HepG2 (cell line): ENCODE measurements around the gene PCDHGB6. TPM values are rescaled to one million over a fixed set of nuclear protein-coding genes. Genes with fewer than 3 reads are reported as not detected.

Experiments used
- ATAC-seq: fragments of 200-7000 bp; cut with Tn5 transposase; 3 replicates; pipeline ENCODE4 v1.9.1; 2020; ENCODE audit warnings: mild to moderate bottlenecking, moderate library complexity
- BruUV-seq: library from RNA; stranded (reverse); fragments of 400-500 nt; replicated peaks from 2 replicates; lab custom pipeline; 2021; lab: Mats Ljungman, UMichigan
- CTCF ChIA-PET: fragments of 300-600 bp; formaldehyde crosslinking; extraction: SDS; loops from one replicate; lab custom pipeline; 2021; ENCODE audit warnings: low total read pairs, inconsistent platforms, low intra/inter-chr PET ratio; lab: Yijun Ruan, JAX
- POLR2A ChIA-PET: fragments of 350-600 bp; sonication (Branson Sonifier 250); formaldehyde crosslinking; loops from one replicate; lab custom pipeline; 2020; ENCODE audit warnings: antibody characterized with exemption, inconsistent platforms; lab: Yijun Ruan, JAX
- DNase-seq: peaks from one replicate; pipeline ENCODE4 v3.0.0-alpha.2; 2015; ENCODE audit warnings: low spot score
- FAIRE-seq: peaks from 3 replicates; lab custom pipeline; 2011; peaks lifted over from hg19 to GRCh38; lab: Jason Lieb, UNC
- H2AFZ ChIP-seq: one replicate; pipeline ENCODE4 v1.6.1; 2011; ENCODE audit warnings: low read length, inconsistent platforms
- H3K27ac ChIP-seq: fragments of 300-600 bp; 3 replicates; pipeline ENCODE4 v1.8.0; 2011; ENCODE audit warnings: mixed run types, mild to moderate bottlenecking, mixed read lengths, low read length, inconsistent platforms; ENCODE audit not compliant: insufficient read depth; ENCODE audit errors: extremely low read length
- H3K27me3 ChIP-seq, 2 experiments: fragments of 200-600 bp in 1 of 2; 2 replicates in 1 of 2; 3 replicates in 1 of 2; pipeline versions ENCODE4 v1.6.0 to v1.8.0; 2011; ENCODE audit warnings: low read length in 2 of 2, mild to moderate bottlenecking in 2 of 2, moderate library complexity in 2 of 2, inconsistent platforms in 1 of 2; ENCODE audit not compliant: insufficient read depth in 2 of 2, control insufficient read depth in 1 of 2
- H3K36me3 ChIP-seq, 2 experiments: fragments of 200-600 bp in 1 of 2; replicated peaks in 1 of 2; 2 replicates in 1 of 2; 3 replicates in 1 of 2; pipeline versions ENCODE4 v1.5.1 to v1.8.0; 2011; ENCODE audit warnings: low read length in 2 of 2, inconsistent platforms in 1 of 2; ENCODE audit not compliant: insufficient read depth in 2 of 2, control insufficient read depth in 1 of 2
- H3K4me1 ChIP-seq: 2 replicates; pipeline ENCODE4 v1.5.1; 2012; ENCODE audit warnings: low read length, inconsistent platforms; ENCODE audit not compliant: insufficient read depth
- H3K4me2 ChIP-seq: 2 replicates; pipeline ENCODE4 v1.6.0; 2011; ENCODE audit warnings: low read depth, low read length, inconsistent platforms
- H3K4me3 ChIP-seq, 3 experiments: fragments of 200-600 bp in 1 of 3; sonication (generic), shearing (Covaris generic) in 1 of 3; replicated peaks in 1 of 3; 2 replicates each; pipeline ENCODE4 v1.5.1; 2011 to 2016; ENCODE audit warnings: low read length in 3 of 3, inconsistent platforms in 2 of 3, low read depth in 2 of 3, mild to moderate bottlenecking in 2 of 3, control low read depth in 1 of 3, mixed read lengths in 1 of 3; ENCODE audit not compliant: insufficient read depth in 1 of 3
- H3K79me2 ChIP-seq: one replicate; pipeline ENCODE4 v1.6.1; 2011; ENCODE audit warnings: low read length, inconsistent platforms; ENCODE audit not compliant: insufficient read depth
- H3K9ac ChIP-seq: 2 replicates; pipeline ENCODE4 v1.6.0; 2011; ENCODE audit warnings: mild to moderate bottlenecking, low read depth, low read length, inconsistent platforms; ENCODE audit not compliant: insufficient read depth
- H3K9me3 ChIP-seq: 2 replicates; pipeline ENCODE4 v1.5.1; 2012; ENCODE audit warnings: mild to moderate bottlenecking, low read length
- H4K20me1 ChIP-seq: 2 replicates; pipeline ENCODE4 v1.6.0; 2011; ENCODE audit warnings: inconsistent platforms, mild to moderate bottlenecking, low read length, moderate library complexity; ENCODE audit not compliant: insufficient read depth
- CBX5 ChIP-seq: sonication (generic); formaldehyde crosslinking; IDR thresholded peaks from 2 replicates; pipeline ENCODE4 v1.4.0; 2020; ENCODE audit warnings: missing genetic modification reagents, borderline replicate concordance
- CHCHD3 ChIP-seq: sonication (generic); formaldehyde crosslinking; IDR thresholded peaks from 2 replicates; pipeline ENCODE4 v1.8.0; 2022; ENCODE audit warnings: mild to moderate bottlenecking, missing genetic modification reagents, moderate library complexity
- CHD2 ChIP-seq: IDR thresholded peaks from 2 replicates; pipeline ENCODE4 v1.6.1; 2011; ENCODE audit warnings: low read depth, low read length, improper control_type of control experiment
- IKZF4 ChIP-seq: sonication (generic); formaldehyde crosslinking; IDR thresholded peaks from 2 replicates; pipeline ENCODE4 v1.5.1; 2020; ENCODE audit warnings: borderline replicate concordance, mild to moderate bottlenecking, low read depth, missing genetic modification reagents; ENCODE audit errors: not compliant biosample characterization
- JUN ChIP-seq: sonication (generic); formaldehyde crosslinking; IDR thresholded peaks from 2 replicates; pipeline ENCODE4 v1.4.0; 2020; ENCODE audit warnings: mild to moderate bottlenecking, missing genetic modification reagents
- NR2C2 ChIP-seq: sonication (generic); formaldehyde crosslinking; IDR thresholded peaks from 2 replicates; pipeline ENCODE4 v1.4.0; 2020; ENCODE audit warnings: missing genetic modification reagents, mild to moderate bottlenecking, moderate library complexity, borderline replicate concordance
- PPARG ChIP-seq: conservative IDR thresholded peaks from 2 replicates; pipeline ENCODE4 v1.6.1; 2016; ENCODE audit warnings: missing biosample characterization, missing genetic modification reagents
- SRSF4 ChIP-seq: fragments of 200-400 bp; formaldehyde crosslinking; IDR thresholded peaks from one replicate; pipeline ENCODE4 v1.6.1; 2018; ENCODE audit warnings: mild to moderate bottlenecking, low read depth, low read length, moderate library complexity; ENCODE audit not compliant: poor library complexity, severe bottlenecking
- SSRP1 ChIP-seq: IDR thresholded peaks from 2 replicates; pipeline ENCODE4 v1.6.1; 2016; ENCODE audit warnings: control low read depth
- ZBTB21 ChIP-seq: sonication (generic); formaldehyde crosslinking; IDR thresholded peaks from 2 replicates; pipeline ENCODE4 v1.4.0; 2020; ENCODE audit warnings: missing genetic modification reagents
- ZBTB42 ChIP-seq: sonication (generic); formaldehyde crosslinking; IDR thresholded peaks from 2 replicates; pipeline ENCODE4 v1.5.0; 2020; ENCODE audit warnings: mild to moderate bottlenecking, missing genetic modification reagents
- ZNF552 ChIP-seq: sonication (generic); formaldehyde crosslinking; IDR thresholded peaks from 2 replicates; pipeline ENCODE4 v1.9.0; 2022; ENCODE audit warnings: missing genetic modification reagents, mild to moderate bottlenecking, borderline replicate concordance
- ZNF556 ChIP-seq: sonication (generic); formaldehyde crosslinking; IDR thresholded peaks from 2 replicates; pipeline ENCODE4 v1.4.0; 2020; ENCODE audit warnings: mild to moderate bottlenecking, missing genetic modification reagents, borderline replicate concordance
- ZNF607 ChIP-seq: sonication (generic); formaldehyde crosslinking; IDR thresholded peaks from 2 replicates; pipeline ENCODE4 v1.5.1; 2020; ENCODE audit warnings: missing genetic modification reagents, mild to moderate bottlenecking, borderline replicate concordance
- WGBS: methylation state at CpG from one replicate; pipeline ENCODE4 v1.1.6; 2017; ENCODE audit warnings: low lambda C conversion rate; 5-methylcytosine and 5-hydroxymethylcytosine counted together
- in situ Hi-C: cut with HindIII; loops from 2 replicates; pipeline ENCODE4 v1.10.0; 2017; ENCODE audit warnings: low pct_unique_long_range_greater_than_20kb; ENCODE audit not compliant: extremely low pct_ligation_motif_present
- intact Hi-C: fragments of 100-400 bp; cut with micrococcal nuclease; formaldehyde crosslinking; loops from one replicate; pipeline ENCODE4 v1.10.0; 2022; ENCODE audit not compliant: unreplicated experiment
- polyA plus RNA-seq, 8 experiments: library from polyadenylated mRNA; depleted of rRNA in 3 of 8; stranded (reverse) in 7 of 8; unstranded in 1 of 8; fragments of >200 nt; fragmentation: Illumina TruSeq in 4 of 8; extraction: Trizol in 4 of 8; gene quantifications; 2 replicates each; pipeline versions ENCODE4 v1.2.1 to v1.2.3, GENCODE V29; 2011 to 2016; ENCODE audit warnings: low read depth in 4 of 8, missing spikeins in 1 of 8, mixed read lengths in 1 of 8; ENCODE audit not compliant: insufficient read depth in 1 of 8
- total RNA-seq, 5 experiments: library from RNA; depleted of rRNA; stranded (reverse); fragments of >200 nt; fragmentation: Illumina TruSeq; extraction: Trizol; gene quantifications; 2 replicates each; pipeline ENCODE4 v1.2.3, GENCODE V29; 2016; ENCODE audit warnings: low read depth in 1 of 5
- TF ChIP-seq, protein P1 (sequence below): sonication (generic); formaldehyde crosslinking; IDR thresholded peaks from 2 replicates; pipeline ENCODE4 v1.4.0; 2020; ENCODE audit warnings: missing genetic modification reagents, borderline replicate concordance
- TF ChIP-seq, protein P2 (sequence below): sonication (generic); formaldehyde crosslinking; IDR thresholded peaks from 2 replicates; pipeline ENCODE4 v1.4.0; 2020; ENCODE audit warnings: mild to moderate bottlenecking, missing genetic modification reagents

Gene PCDHGB6
- total and polyA plus RNA-seq, 2 of the 13 experiments (the other 11 are each of a cell fraction or from before 2014, with no cell fraction given), result 0.01 to 0.20 TPM

DNA sequence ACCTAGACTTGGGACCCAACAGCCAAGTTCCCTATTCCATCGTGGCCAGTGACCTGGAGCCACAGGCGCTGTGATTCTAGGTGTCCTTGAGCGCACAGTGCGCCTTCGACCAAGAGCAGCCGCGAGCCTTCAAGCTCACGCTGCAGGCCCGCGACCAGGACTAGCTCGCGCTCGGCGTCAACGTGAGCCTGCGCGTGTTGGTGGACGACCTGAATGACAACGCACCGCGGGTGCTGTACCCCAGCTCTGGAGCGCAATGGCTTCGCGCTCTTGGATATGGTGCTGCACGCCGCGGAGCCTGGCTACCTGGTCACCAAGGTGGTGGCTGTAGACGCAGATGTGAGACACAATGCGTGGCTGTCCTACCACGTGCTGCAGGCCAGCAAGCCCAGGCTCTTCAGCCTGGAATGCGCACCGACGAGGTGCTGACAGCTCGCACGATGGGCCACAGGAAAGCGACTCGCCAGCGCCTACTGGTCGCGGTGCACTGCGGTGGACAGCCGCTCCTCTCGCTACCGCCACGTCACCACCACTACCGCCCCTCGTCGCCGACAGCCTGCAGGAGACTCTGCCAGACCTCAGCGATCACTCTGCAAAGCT is 33.9 kb downstream of the PCDHGB6 start:
- H4K20me1 ChIP-seq, result no peaks in the 10 kb centered on the region
- H3K4me3 ChIP-seq, result no peak overlapping the region
- 93% methylated on average over 19 of the region's 50 CpGs for WGBS
- no peaks in the 10 kb centered on the region for H3K4me1 ChIP-seq
- DNase-seq (no peak), ATAC-seq (no peak), FAIRE-seq (no peak)
- in situ Hi-C loops (no loop called here), intact Hi-C loops (no loop called here)
- TF ChIP-seq PPARG (CRISPR knock-in tag), result no peak
- no peak for TF ChIP-seq CHCHD3 (CRISPR knock-in tag)
- TF ChIP-seq, protein P1, sequence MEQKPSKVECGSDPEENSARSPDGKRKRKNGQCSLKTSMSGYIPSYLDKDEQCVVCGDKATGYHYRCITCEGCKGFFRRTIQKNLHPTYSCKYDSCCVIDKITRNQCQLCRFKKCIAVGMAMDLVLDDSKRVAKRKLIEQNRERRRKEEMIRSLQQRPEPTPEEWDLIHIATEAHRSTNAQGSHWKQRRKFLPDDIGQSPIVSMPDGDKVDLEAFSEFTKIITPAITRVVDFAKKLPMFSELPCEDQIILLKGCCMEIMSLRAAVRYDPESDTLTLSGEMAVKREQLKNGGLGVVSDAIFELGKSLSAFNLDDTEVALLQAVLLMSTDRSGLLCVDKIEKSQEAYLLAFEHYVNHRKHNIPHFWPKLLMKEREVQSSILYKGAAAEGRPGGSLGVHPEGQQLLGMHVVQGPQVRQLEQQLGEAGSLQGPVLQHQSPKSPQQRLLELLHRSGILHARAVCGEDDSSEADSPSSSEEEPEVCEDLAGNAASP (CRISPR knock-in tag), result no peak
- no peak for TF ChIP-seq JUN (CRISPR knock-in tag)
- no peak for TF ChIP-seq CHD2
- no peak for TF ChIP-seq CBX5 (CRISPR knock-in tag)
- TF ChIP-seq SRSF4, result no peak
- TF ChIP-seq NR2C2 (CRISPR knock-in tag), result no peak
- no peak for TF ChIP-seq ZNF556 (CRISPR knock-in tag)
- TF ChIP-seq, protein P2, sequence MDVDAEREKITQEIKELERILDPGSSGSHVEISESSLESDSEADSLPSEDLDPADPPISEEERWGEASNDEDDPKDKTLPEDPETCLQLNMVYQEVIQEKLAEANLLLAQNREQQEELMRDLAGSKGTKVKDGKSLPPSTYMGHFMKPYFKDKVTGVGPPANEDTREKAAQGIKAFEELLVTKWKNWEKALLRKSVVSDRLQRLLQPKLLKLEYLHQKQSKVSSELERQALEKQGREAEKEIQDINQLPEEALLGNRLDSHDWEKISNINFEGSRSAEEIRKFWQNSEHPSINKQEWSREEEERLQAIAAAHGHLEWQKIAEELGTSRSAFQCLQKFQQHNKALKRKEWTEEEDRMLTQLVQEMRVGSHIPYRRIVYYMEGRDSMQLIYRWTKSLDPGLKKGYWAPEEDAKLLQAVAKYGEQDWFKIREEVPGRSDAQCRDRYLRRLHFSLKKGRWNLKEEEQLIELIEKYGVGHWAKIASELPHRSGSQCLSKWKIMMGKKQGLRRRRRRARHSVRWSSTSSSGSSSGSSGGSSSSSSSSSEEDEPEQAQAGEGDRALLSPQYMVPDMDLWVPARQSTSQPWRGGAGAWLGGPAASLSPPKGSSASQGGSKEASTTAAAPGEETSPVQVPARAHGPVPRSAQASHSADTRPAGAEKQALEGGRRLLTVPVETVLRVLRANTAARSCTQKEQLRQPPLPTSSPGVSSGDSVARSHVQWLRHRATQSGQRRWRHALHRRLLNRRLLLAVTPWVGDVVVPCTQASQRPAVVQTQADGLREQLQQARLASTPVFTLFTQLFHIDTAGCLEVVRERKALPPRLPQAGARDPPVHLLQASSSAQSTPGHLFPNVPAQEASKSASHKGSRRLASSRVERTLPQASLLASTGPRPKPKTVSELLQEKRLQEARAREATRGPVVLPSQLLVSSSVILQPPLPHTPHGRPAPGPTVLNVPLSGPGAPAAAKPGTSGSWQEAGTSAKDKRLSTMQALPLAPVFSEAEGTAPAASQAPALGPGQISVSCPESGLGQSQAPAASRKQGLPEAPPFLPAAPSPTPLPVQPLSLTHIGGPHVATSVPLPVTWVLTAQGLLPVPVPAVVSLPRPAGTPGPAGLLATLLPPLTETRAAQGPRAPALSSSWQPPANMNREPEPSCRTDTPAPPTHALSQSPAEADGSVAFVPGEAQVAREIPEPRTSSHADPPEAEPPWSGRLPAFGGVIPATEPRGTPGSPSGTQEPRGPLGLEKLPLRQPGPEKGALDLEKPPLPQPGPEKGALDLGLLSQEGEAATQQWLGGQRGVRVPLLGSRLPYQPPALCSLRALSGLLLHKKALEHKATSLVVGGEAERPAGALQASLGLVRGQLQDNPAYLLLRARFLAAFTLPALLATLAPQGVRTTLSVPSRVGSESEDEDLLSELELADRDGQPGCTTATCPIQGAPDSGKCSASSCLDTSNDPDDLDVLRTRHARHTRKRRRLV, result no peak
- no peak for TF ChIP-seq ZNF607 (CRISPR knock-in tag)
- TF ChIP-seq SSRP1, result no peak
- no peak for TF ChIP-seq IKZF4 (CRISPR knock-in tag)
- TF ChIP-seq ZBTB21, result no peak
- TF ChIP-seq ZNF552 (CRISPR knock-in tag), result no peak
- no peak for TF ChIP-seq ZBTB42 (CRISPR knock-in tag)
- no peak overlapping the region for H3K4me2 ChIP-seq
- no peaks in the 10 kb centered on the region for H3K9me3 ChIP-seq
- H3K79me2 ChIP-seq, result no peaks in the 10 kb centered on the region
- no peaks in the 10 kb centered on the region for H3K27me3 ChIP-seq
- H3K9ac ChIP-seq, result no peak overlapping the region
- H2AFZ ChIP-seq, result no peak overlapping the region
- no peak overlapping the region for H3K27ac ChIP-seq
- no peaks in the 10 kb centered on the region for H3K36me3 ChIP-seq
- ChIA-PET CTCF (no interaction called here), POLR2A (no interaction called here)
- no TSS peak for BruUV-seq
